HG03565 (cell line): ENCODE measurements around the gene AGBL3.
"Not testable (repeated sequence)": the region's sequence is repeated elsewhere in the genome, so short reads cannot be mapped to it uniquely, and the experiment has no call there.

Experiments used
- ATAC-seq: cut with Tn5 transposase; IDR thresholded peaks from one replicate; pipeline ENCODE4 v1.9.1; 2021; ENCODE audit warnings: mild to moderate bottlenecking, moderate library complexity; ENCODE audit not compliant: unreplicated experiment

The AGBL3 gene

GRCh38 chr7:135164357-135165061 is 178.2 kb downstream of the AGBL3 start:
- ATAC-seq: no peak

DNA sequence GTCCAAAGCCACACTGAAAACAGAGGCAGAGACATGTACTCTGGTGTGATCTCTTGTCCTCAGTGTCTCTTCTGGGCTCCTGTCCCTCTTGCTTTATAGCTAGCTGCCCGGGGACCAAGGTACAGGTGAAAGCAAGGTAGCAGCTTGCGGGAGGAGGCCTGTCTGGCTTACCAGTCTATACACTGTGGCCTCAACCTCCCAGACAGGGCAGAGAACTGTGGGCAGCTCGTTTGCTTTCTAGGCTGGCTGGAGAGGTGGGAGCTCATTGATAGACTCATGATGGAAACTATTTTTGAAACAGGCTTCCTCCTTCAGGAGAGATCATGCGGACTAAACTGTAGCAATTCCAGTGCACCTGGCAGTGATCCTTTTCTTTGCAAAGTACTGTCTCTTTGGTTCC is 179.6 kb downstream of the AGBL3 start:
- no peak for ATAC-seq

DNA sequence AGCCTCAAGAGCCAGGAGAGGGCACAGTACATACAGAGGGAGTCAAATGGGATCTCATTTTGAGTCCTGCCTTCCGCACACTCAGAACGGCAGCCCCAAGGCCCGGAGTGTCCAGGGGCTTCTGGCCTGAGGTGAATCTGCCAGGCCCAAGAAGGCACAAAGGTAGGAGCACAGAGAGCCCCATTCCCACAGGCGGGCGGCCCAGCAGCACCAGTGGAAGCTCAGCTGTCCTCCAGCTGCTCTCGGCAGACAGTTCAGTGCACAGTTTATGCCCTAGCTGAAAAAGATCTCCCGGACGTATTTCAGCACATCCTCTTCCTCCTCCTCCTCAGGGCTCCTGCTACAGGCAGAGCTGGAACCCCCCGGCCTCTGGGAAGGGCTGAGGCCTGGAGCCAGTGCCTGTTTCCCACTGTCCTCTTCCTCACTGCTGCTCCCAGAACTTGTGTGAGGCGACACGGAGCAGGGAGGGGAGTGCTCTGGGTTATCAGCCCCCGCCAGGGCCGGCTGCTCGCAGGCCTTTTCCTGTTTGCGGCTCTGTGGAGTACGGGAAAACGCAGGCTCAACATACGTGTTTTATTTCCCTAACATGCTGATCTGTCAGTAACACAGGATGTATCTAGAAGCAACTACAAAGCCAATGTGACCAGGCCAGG is 180.2 kb downstream of the AGBL3 start:
- no peak for ATAC-seq

DNA sequence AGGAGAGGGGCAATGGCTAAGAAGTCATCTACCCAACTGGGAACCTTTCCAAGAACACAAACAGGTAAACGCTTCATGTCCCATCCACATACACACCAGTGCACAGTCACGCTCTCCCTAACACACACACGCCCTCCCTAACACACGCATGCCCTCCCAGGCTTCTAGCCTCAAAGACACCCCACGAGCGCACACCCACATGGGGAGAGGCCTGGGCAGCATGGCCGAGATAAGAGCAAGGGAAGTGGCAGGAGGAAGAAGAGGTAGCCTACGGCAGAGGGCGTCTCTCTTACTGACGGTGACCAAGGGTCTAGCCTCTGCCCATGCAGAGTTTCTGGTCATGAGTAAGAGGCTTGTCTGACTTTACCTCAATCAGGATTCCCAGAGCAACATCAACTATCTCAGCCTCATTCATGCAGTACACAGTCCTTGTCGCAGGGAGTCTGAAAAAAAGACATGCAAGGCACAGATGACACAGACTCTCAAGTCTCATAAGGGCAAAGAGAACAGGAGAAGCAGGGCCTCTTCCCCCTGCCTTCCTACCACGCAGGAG is 181.1 kb downstream of the AGBL3 start:
- no peak for ATAC-seq

DNA sequence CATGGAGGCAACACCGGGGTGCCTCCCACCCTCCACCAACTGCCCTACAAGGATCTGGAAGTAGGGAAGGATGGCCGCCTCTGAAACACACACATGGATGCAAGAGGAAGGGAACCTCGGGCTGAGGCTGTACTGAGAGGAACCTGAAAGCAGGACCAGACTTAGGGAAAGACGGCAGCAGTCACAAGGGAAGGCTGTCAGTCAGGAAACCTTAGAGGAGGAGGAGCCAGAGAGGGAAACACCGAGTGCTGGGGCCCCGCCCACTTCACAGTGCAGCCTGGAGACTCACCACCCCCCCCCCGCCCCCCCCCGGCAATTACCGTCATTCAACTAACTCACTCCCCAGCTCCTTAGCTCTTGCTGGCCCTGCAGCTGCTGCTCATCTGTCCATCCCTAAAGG is 181.7 kb downstream of the AGBL3 start:
- ATAC-seq: no peak

- no peak for ATAC-seq
Measured at GRCh38 chr7:135168489-135169140, 182.3 kb downstream of the AGBL3 start.

- peak; percentile 26 for ATAC-seq
Measured at GRCh38 chr7:135169141-135169963, 183.0 kb downstream of the AGBL3 start.

GRCh38 chr7:135169964-135170273 is 183.6 kb downstream of the AGBL3 start:
- peak; percentile 9 for ATAC-seq

DNA sequence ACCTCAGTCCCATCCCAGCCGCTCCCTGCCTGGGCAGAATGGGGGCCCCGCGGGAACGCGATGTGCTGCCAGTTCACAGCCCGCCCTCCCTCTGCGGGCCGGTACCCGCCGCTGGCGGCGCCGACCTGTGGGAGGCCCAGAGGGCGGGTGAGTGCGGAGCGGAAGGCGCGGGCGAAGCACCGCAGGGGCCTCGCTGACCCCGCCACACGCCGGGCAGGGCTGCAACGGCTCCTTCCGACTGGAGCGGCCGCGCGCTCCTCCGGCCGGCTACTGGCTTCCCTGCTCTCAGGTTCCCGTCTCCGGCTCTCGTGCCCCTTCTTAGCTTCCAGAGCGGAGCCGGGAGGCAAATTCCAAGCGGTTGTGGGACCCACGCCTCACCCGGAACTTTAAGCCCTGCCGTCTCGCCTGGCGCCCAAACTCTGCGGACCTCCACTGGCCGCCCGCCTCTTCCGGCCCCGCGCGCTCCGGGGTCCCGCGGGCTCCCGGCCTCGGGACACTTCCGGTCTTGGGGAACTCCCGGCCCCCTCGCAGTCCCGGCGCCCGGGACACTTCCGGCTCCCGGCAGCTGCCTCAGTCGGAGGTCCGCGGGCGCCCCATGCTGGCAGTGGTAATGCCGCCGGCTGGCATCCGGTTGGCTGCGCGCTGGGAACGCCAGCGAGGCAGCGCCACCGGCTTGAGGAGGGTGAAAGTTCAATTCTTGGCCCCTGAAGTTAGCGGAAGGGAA is 184.1 kb downstream of the AGBL3 start, which contains the start of gene CYREN:
CYREN (minus strand) TSS at position 434 of the 724 bp plus-strand sequence. CDS start 1,785 bp downstream, outside the sequence.
- peak; percentile 59 for ATAC-seq

DNA sequence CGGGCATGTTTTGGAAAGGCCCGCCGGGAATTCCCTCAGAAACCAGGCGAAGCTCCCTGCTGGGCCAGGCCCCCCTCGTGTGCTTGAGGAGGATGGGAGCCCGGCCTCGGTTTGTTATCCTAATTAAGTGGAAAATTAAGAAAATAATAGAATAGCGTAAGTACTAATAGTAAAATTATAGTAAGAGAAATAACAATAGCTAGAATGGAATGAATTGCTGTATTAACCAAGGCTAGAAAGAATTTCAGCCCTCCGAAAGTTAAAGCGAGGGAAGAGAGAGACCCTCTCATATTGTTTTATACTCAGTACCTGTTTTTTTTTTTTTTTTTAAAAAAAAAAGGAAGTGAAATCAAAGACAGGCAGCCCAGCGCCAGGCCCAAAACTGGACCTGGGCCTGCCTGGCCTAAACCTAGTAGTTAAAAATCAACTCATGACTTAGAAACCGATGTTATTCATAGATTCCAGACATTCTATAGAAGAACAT is 184.7 kb downstream of the AGBL3 start:
- ATAC-seq: peak; percentile 21

DNA sequence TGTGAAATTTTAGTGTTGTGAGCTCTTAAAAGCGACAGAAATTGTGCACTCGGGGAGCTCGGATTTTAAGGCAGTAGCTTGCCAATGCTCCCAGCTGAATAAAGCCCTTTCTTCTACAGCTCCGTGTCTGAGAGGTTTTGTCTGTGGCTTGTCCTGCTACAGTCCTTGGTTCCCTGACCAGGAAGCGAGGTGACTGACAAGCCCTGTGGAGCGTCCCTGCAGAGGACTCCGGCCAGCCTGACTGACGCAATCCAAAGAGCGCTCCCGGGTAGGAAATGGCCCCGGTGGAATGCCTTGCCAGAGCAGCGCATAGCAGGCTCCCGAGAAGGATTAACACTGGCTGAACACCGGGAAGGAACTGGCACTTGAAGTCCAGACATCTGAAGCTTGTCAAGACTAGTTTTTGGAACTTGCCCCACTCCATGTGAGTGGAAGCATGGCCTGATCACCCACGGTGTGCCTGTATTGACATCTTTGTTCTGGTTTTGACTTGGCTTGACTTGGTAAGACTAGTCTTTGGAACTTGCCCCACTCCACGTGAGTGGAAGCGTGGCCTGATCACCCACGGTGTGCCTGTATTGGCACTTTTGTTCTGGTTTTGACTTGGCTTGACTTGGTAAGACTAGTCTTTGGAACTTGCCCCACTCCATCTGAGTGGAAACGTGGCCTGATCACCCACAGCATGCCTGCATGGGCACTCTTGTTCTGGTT is 185.4 kb downstream of the AGBL3 start:
- not testable (repeated sequence) for ATAC-seq

DNA sequence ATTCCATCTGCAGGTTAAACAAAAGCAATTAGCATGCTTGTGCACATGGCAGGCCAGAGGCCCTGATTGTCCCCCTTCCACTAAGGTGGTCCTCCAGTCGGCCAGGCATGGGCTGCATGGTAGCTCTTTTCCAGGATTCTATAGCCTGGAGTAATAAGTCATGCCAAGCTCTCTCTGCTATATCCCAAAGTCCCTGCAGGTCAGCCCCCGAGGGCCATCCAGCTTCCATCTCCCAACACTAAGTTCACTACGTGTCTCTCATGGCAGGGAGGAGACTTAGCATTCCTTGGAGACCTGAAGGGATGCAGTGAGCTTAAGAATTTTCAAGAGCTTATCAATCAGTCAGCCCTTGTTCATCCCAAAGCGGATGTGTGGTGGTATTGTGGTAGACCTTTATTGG is 187.6 kb downstream of the AGBL3 start:
- not testable (repeated sequence) for ATAC-seq

DNA sequence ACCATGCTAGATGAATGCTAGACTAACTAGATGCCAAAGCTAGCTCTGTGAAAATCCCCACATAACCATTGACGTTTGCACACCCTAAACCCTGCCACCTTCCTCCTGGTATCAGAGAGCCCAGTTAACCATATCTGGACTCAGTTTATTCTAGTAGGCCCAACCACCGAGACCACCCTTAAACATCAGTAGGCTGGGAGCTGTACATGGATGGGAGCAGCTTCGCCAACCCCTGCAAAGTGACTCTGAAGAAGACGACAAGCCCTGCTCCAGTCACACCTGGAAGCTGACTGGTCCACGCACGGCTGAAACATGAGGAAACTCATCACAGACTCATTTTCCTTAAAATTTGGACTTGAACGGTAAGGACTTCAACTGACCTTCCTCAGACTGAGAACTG is 188.6 kb downstream of the AGBL3 start:
- ATAC-seq: no peak

DNA sequence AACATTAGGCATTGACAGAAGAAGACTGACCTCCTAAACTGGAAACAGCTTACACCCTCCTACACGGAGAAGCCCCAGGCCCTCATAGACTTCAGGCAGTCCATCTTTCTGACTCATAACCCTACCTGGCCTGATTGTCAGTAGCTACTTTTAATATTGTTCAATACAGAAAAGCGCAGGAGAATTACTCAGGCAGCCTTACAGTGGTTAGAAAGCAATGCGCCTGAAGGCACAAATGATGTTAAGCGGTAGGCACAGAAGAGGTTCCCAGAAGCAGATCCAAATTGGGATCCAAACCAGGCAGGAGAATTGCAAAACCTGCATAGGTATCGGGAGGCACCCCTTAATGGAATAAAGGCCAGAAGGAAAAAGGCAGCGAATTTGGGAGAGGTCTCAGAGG is 189.6 kb downstream of the AGBL3 start:
- no peak for ATAC-seq

DNA sequence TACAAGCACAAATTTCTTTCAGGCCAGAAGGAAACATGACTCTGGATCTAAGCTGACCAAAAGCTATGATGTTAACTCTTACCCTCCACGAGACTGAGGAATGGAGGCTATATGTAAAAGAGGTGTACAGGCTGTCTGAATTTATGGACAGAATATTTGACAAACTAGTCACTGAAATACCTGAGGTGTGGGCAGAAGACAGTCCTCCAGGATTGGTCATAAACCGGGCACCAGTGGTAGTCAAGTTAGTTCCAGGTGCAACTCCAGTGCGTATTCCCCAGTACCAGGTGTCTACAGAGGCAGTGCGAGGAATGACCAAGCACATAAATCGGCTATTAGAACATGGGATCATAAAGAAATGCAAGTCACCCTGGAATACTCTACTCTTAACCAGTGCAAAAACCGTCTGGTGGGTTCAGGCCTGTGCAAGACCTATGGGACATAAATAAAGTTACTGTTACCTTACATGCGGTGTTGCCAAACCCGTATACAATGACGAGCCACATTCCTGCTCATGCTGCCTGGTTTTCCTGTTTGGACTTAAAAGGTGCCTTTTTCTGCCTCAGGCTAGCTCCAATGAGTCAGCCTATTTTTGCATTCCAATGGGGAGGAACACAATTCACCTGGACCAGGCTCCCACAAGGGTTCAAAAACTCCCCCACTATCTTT is 190.9 kb downstream of the AGBL3 start:
- no peak for ATAC-seq

- ATAC-seq: no peak
Measured at GRCh38 chr7:135178364-135178763, 192.1 kb downstream of the AGBL3 start.

GRCh38 chr7:135179321-135179925 is 193.1 kb downstream of the AGBL3 start:
- ATAC-seq: no peak

DNA sequence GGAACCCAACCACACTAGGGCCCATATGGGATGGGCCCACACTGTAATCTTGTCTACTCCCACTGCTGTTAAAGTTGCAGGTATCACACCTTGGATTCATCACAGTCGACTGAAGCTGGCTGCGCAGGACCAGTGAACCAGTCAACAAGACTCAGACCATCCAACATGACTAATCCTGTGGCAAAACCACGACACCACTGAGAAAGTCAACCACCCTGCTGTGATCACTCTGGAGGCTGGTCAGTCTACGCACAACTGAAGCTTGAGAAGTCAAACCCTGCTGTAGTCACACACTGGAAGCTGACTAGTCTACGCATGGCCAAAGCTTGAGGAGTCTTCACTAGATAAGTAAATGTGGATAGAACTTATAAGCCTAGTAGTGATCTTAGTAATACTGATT is 193.8 kb downstream of the AGBL3 start:
- no peak for ATAC-seq
